IMR-90 (cell line): ENCODE results near the gene METTL5. TPM values are rescaled to one million over a fixed set of nuclear protein-coding genes. Genes with fewer than 3 reads are reported as not detected.

ENCODE experiments used
- ATAC-seq: fragments of 200-7000 bp; cut with Tn5 transposase; 2 replicates; pipeline ENCODE4 v1.9.1; 2020; ENCODE audit warnings: low read depth, mild to moderate bottlenecking, moderate library complexity
- BruUV-seq: library from RNA; stranded (reverse); fragments of 400-500 nt; replicated peaks from 2 replicates; lab custom pipeline; 2021; lab: Mats Ljungman, UMichigan
- CTCF ChIA-PET: fragments of 300-600 bp; formaldehyde crosslinking; extraction: SDS; loops from one replicate; lab custom pipeline; 2021; ENCODE audit warnings: antibody characterized with exemption; lab: Yijun Ruan, JAX
- POLR2A ChIA-PET: fragments of 300-600 bp; sonication (Branson Sonifier 250); formaldehyde crosslinking; loops from one replicate; lab custom pipeline; 2022; ENCODE audit warnings: antibody characterized with exemption; ENCODE audit not compliant: unreplicated experiment; lab: Charles Lee
- DNase-seq: peaks from one replicate; pipeline ENCODE4 v3.0.0; 2013
- H2AFZ ChIP-seq: replicated peaks from 2 replicates; pipeline ENCODE3; 2013; ENCODE audit warnings: low read length, mild to moderate bottlenecking; ENCODE audit not compliant: poor library complexity
- H2AK5ac ChIP-seq: 2 replicates; pipeline ENCODE4 v1.6.1; 2013; ENCODE audit warnings: low read depth, low read length, inconsistent platforms
- H2AK9ac ChIP-seq: replicated peaks from 2 replicates; pipeline ENCODE3; 2013; ENCODE audit warnings: mild to moderate bottlenecking, low read depth, low read length, moderate library complexity; ENCODE audit not compliant: poor library complexity
- H2BK120ac ChIP-seq: 2 replicates; pipeline ENCODE4 v1.6.1; 2013; ENCODE audit warnings: low read depth, low read length, inconsistent platforms
- H2BK15ac ChIP-seq: 3 replicates; pipeline ENCODE4 v1.6.1; 2013; ENCODE audit warnings: low read depth, low read length, inconsistent platforms
- H2BK20ac ChIP-seq: 2 replicates; pipeline ENCODE4 v1.6.1; 2013; ENCODE audit warnings: low read depth, mild to moderate bottlenecking, inconsistent platforms, low read length, moderate library complexity
- H2BK5ac ChIP-seq: 2 replicates; pipeline ENCODE4 v1.6.1; 2013; ENCODE audit warnings: mild to moderate bottlenecking, low read depth, low read length, inconsistent platforms; ENCODE audit not compliant: poor library complexity, severe bottlenecking
- H3K14ac ChIP-seq: replicated peaks from 2 replicates; pipeline ENCODE4 v1.6.1; 2013; ENCODE audit warnings: low read depth, low read length, inconsistent platforms
- H3K18ac ChIP-seq: 2 replicates; pipeline ENCODE4 v1.6.1; 2013; ENCODE audit warnings: low read depth, low read length, control low read depth
- H3K23ac ChIP-seq: 2 replicates; pipeline ENCODE4 v1.6.1; 2013; ENCODE audit warnings: low read depth, low read length, inconsistent platforms
- H3K27ac ChIP-seq: 2 replicates; pipeline ENCODE4 v1.5.1; 2013; ENCODE audit warnings: mild to moderate bottlenecking, control low read depth, low read length; ENCODE audit not compliant: insufficient read depth
- H3K27me3 ChIP-seq: 2 replicates; pipeline ENCODE4 v1.6.1; 2013; ENCODE audit warnings: low read length; ENCODE audit not compliant: control insufficient read depth, insufficient read depth
- H3K36me3 ChIP-seq: 2 replicates; pipeline ENCODE4 v1.6.1; 2013; ENCODE audit warnings: low read length, mixed read lengths; ENCODE audit not compliant: control insufficient read depth, insufficient read depth
- H3K4ac ChIP-seq: 2 replicates; pipeline ENCODE4 v1.6.1; 2013; ENCODE audit warnings: low read depth, low read length, inconsistent platforms
- H3K4me1 ChIP-seq: 2 replicates; pipeline ENCODE4 v1.6.1; 2013; ENCODE audit warnings: low read length, mixed read lengths; ENCODE audit not compliant: control insufficient read depth, insufficient read depth
- H3K4me2 ChIP-seq: 2 replicates; pipeline ENCODE4 v1.6.1; 2013; ENCODE audit warnings: low read depth, mild to moderate bottlenecking, control low read depth, low read length, moderate library complexity
- H3K4me3 ChIP-seq: 2 replicates; pipeline ENCODE4 v1.5.1; 2013; ENCODE audit warnings: low read depth, mild to moderate bottlenecking, control low read depth, low read length, moderate library complexity; ENCODE audit not compliant: insufficient read depth
- H3K56ac ChIP-seq: 2 replicates; pipeline ENCODE4 v1.6.1; 2013; ENCODE audit warnings: low read length, inconsistent platforms; ENCODE audit not compliant: insufficient read depth; ENCODE audit errors: extremely low read depth
- H3K79me1 ChIP-seq, 2 experiments: 2 replicates each; pipeline ENCODE4 v1.6.1; 2013; ENCODE audit warnings: low read length in 2 of 2, inconsistent platforms in 1 of 2, low read depth in 1 of 2
- H3K9ac ChIP-seq: 2 replicates; pipeline ENCODE4 v1.6.1; 2013; ENCODE audit warnings: low read depth, low read length, control low read depth
- H3K9me1 ChIP-seq: 2 replicates; pipeline ENCODE4 v1.6.1; 2013; ENCODE audit warnings: low read length, inconsistent platforms; ENCODE audit not compliant: insufficient read depth
- H3K9me3 ChIP-seq: 2 replicates; pipeline ENCODE4 v1.6.1; 2013; ENCODE audit warnings: low read length; ENCODE audit not compliant: control insufficient read depth, insufficient read depth
- H4K20me1 ChIP-seq: 2 replicates; pipeline ENCODE4 v1.6.1; 2013; ENCODE audit warnings: low read length, inconsistent platforms; ENCODE audit not compliant: insufficient read depth
- H4K5ac ChIP-seq: 2 replicates; pipeline ENCODE4 v1.6.1; 2013; ENCODE audit warnings: mild to moderate bottlenecking, low read depth, low read length, control low read depth
- H4K8ac ChIP-seq, 2 experiments: 2 replicates each; pipeline ENCODE4 v1.6.1; 2013; ENCODE audit warnings: low read depth in 2 of 2, low read length in 2 of 2, control low read depth in 1 of 2, inconsistent platforms in 1 of 2
- H4K91ac ChIP-seq: 2 replicates; pipeline ENCODE4 v1.6.1; 2013; ENCODE audit warnings: low read depth, low read length, inconsistent platforms; ENCODE audit not compliant: insufficient read depth
- BHLHE40 ChIP-seq: fragments of 150-350 bp; IDR thresholded peaks from 2 replicates; pipeline ENCODE4 v1.6.1; 2016; ENCODE audit warnings: mild to moderate bottlenecking, low read depth, low read length
- CEBPB ChIP-seq: IDR thresholded peaks from 2 replicates; pipeline ENCODE4 v1.6.1; 2012; ENCODE audit warnings: low read depth, low read length, improper control_type of control experiment
- CHD1 ChIP-seq: IDR thresholded peaks from 2 replicates; pipeline ENCODE4 v1.6.1; 2012; ENCODE audit warnings: low read depth, low read length, improper control_type of control experiment
- FOS ChIP-seq: fragments of 150-350 bp; IDR thresholded peaks from 2 replicates; pipeline ENCODE4 v1.6.1; 2016; ENCODE audit warnings: low read depth, low read length
- MAFK ChIP-seq: IDR thresholded peaks from 2 replicates; pipeline ENCODE4 v1.6.1; 2012; ENCODE audit warnings: low read depth, low read length, improper control_type of control experiment
- MAZ ChIP-seq: IDR thresholded peaks from 2 replicates; pipeline ENCODE4 v1.6.1; 2012; ENCODE audit warnings: low read depth, mild to moderate bottlenecking, low read length, improper control_type of control experiment, moderate library complexity, borderline replicate concordance
- MXI1 ChIP-seq: IDR thresholded peaks from 2 replicates; pipeline ENCODE4 v1.6.1; 2012; ENCODE audit warnings: low read depth, mild to moderate bottlenecking, low read length, moderate library complexity, borderline replicate concordance
- NFE2L2 ChIP-seq: fragments of 150-350 bp; IDR thresholded peaks from 2 replicates; pipeline ENCODE4 v1.6.1; 2016; ENCODE audit warnings: low read depth, mild to moderate bottlenecking, low read length
- POLR2A ChIP-seq: IDR thresholded peaks from 2 replicates; pipeline ENCODE4 v1.6.1; 2012; ENCODE audit warnings: mild to moderate bottlenecking, low read depth, low read length
- RAD21 ChIP-seq: IDR thresholded peaks from 2 replicates; pipeline ENCODE4 v1.6.1; 2012; ENCODE audit warnings: low read length, improper control_type of control experiment
- RCOR1 ChIP-seq: IDR thresholded peaks from 2 replicates; pipeline ENCODE4 v1.6.1; 2012; ENCODE audit warnings: mild to moderate bottlenecking, low read length, improper control_type of control experiment; ENCODE audit not compliant: insufficient replicate concordance
- RFX5 ChIP-seq: IDR thresholded peaks from 2 replicates; pipeline ENCODE4 v1.8.0; 2012; ENCODE audit warnings: low read depth, mild to moderate bottlenecking, low read length, moderate library complexity
- SMC3 ChIP-seq: fragments of 150-350 bp; IDR thresholded peaks from 2 replicates; pipeline ENCODE4 v1.6.1; 2016; ENCODE audit warnings: low read depth, mild to moderate bottlenecking, antibody characterized with exemption, low read length, moderate library complexity
- WGBS, 2 experiments: methylation state at CpG; one replicate each; pipeline versions ENCODE4 v1.1.5 to v1.1.7; 2013; ENCODE audit warnings: missing lambda C conversion rate in 2 of 2; ENCODE audit not compliant: insufficient read length in 1 of 2; ENCODE audit errors: extremely low coverage in 2 of 2; 5-methylcytosine and 5-hydroxymethylcytosine counted together
- dilution Hi-C: fragments of 300-500 bp; cut with HindIII; formaldehyde crosslinking; loops from one replicate; pipeline ENCODE4 v1.14.3; 2018; ENCODE audit warnings: low sequenced_read_pairs; ENCODE audit not compliant: unreplicated experiment
- in situ Hi-C: fragments of 300-500 bp; cut with MboI; formaldehyde crosslinking; loops from 3 replicates; pipeline ENCODE4 v1.14.3; 2019; ENCODE audit warnings: low sequenced_read_pairs, inconsistent platforms, mixed read lengths
- intact Hi-C: fragments of 100-400 bp; cut with micrococcal nuclease; formaldehyde crosslinking; loops from 2 replicates; pipeline ENCODE4 v1.10.0; 2022
- polyA plus RNA-seq, 3 experiments: library from polyadenylated mRNA; depleted of rRNA; stranded (reverse); fragments of >200 nt; gene quantifications; 2 replicates each; pipeline ENCODE4 v1.2.3, GENCODE V29; 2012; ENCODE audit warnings: low replicate concordance in 1 of 3
- total RNA-seq: library from RNA; depleted of rRNA; stranded (reverse); fragments of >200 nt; gene quantifications from 2 replicates; pipeline ENCODE4 v1.2.3, GENCODE V29; 2012
- TF ChIP-seq, protein P1 (sequence below): fragments of 150-350 bp; IDR thresholded peaks from 2 replicates; pipeline ENCODE4 v1.6.1; 2016; ENCODE audit warnings: low read depth, mild to moderate bottlenecking, low read length, moderate library complexity, borderline replicate concordance
- TF ChIP-seq, protein P2 (sequence below): conservative IDR thresholded peaks from 2 replicates; pipeline ENCODE4 v1.5.1; 2012; ENCODE audit warnings: mild to moderate bottlenecking, low read depth, low read length, improper control_type of control experiment
- TF ChIP-seq, protein P3 (sequence below): fragments of 150-350 bp; IDR thresholded peaks from 2 replicates; pipeline ENCODE4 v1.6.1; 2017; ENCODE audit warnings: mild to moderate bottlenecking, antibody characterized with exemption, low read length, low read depth

METTL5 gene
- total and polyA plus RNA-seq, 2 of the 4 experiments (the other 2 are of a cell fraction), result 38.3 to 49.8 TPM

DNA sequence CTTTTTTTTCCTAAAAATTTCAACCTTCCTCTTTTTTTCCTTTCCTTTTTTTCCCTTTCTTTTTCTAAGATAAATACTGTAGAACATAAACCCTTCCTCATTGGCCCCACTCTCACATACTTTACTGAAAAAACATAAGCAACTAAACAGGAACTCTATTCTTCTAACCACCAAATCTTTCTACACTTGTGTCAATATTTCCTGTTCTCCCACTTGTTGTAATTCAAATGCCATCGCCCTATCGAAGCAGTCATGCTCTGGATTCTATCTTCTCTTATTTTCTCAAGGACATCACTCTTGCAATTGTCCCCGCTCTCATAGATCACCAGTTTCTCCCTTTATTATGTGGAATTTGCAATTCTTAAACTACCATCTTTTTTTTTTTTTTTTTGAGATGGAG, 46.3 kb downstream of the METTL5 start:
- Histone ChIP-seq H2BK15ac (no peak overlapping the region), H2AFZ (no peak overlapping the region), H2BK20ac (no peak overlapping the region), H2AK9ac (no peak overlapping the region), H3K18ac (no peak overlapping the region), H3K27me3 (no peaks in the 10 kb centered on the region), H3K79me1 (no peaks in the 10 kb centered on the region), H3K9me3 (no peaks in the 10 kb centered on the region), H3K36me3 (no peaks in the 10 kb centered on the region), H4K5ac (no peak overlapping the region), H4K8ac (no peak overlapping the region), H3K4ac (no peak overlapping the region), H2AK5ac (no peak overlapping the region), H3K27ac (no peak overlapping the region), H3K56ac (no peak overlapping the region), H2BK5ac (no peak overlapping the region), H3K23ac (no peak overlapping the region), H4K91ac (no peak overlapping the region), H3K9ac (no peak overlapping the region), H3K4me2 (no peak overlapping the region), H3K4me3 (no peak overlapping the region), H3K14ac (no peak overlapping the region), H2BK120ac (no peak overlapping the region), H3K4me1 (peaks cover 5% of the 10 kb centered on the region; the same call in 1 of the 2 replicates), H3K9me1 (no peaks in the 10 kb centered on the region), H4K20me1 (no peaks in the 10 kb centered on the region)
- DNase-seq (no peak), ATAC-seq (no peak)
- no TSS peak for BruUV-seq
- intact Hi-C loops (no loop called here), in situ Hi-C loops (no loop called here), dilution Hi-C loops (no loop called here)
- ChIA-PET CTCF (interaction anchor here (0.6 kb wide), 1 partner anchor 43 kb away, joined by 3 read pairs; no protein-coding TSS in a partner anchor), POLR2A (no interaction called here)
- no peak for TF ChIP-seq CEBPB
- TF ChIP-seq MXI1, result no peak
- no peak for TF ChIP-seq NFE2L2
- TF ChIP-seq CHD1, result no peak
- no peak for TF ChIP-seq POLR2A
- TF ChIP-seq, protein P1, sequence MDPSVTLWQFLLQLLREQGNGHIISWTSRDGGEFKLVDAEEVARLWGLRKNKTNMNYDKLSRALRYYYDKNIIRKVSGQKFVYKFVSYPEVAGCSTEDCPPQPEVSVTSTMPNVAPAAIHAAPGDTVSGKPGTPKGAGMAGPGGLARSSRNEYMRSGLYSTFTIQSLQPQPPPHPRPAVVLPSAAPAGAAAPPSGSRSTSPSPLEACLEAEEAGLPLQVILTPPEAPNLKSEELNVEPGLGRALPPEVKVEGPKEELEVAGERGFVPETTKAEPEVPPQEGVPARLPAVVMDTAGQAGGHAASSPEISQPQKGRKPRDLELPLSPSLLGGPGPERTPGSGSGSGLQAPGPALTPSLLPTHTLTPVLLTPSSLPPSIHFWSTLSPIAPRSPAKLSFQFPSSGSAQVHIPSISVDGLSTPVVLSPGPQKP, result no peak
- TF ChIP-seq, protein P2, sequence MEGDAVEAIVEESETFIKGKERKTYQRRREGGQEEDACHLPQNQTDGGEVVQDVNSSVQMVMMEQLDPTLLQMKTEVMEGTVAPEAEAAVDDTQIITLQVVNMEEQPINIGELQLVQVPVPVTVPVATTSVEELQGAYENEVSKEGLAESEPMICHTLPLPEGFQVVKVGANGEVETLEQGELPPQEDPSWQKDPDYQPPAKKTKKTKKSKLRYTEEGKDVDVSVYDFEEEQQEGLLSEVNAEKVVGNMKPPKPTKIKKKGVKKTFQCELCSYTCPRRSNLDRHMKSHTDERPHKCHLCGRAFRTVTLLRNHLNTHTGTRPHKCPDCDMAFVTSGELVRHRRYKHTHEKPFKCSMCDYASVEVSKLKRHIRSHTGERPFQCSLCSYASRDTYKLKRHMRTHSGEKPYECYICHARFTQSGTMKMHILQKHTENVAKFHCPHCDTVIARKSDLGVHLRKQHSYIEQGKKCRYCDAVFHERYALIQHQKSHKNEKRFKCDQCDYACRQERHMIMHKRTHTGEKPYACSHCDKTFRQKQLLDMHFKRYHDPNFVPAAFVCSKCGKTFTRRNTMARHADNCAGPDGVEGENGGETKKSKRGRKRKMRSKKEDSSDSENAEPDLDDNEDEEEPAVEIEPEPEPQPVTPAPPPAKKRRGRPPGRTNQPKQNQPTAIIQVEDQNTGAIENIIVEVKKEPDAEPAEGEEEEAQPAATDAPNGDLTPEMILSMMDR, result no peak
- TF ChIP-seq MAFK, result no peak
- no peak for TF ChIP-seq MAZ
- TF ChIP-seq BHLHE40, result no peak
- no peak for TF ChIP-seq RAD21
- no peak for TF ChIP-seq FOS
- TF ChIP-seq, protein P3, sequence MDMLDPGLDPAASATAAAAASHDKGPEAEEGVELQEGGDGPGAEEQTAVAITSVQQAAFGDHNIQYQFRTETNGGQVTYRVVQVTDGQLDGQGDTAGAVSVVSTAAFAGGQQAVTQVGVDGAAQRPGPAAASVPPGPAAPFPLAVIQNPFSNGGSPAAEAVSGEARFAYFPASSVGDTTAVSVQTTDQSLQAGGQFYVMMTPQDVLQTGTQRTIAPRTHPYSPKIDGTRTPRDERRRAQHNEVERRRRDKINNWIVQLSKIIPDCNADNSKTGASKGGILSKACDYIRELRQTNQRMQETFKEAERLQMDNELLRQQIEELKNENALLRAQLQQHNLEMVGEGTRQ, result no peak
- TF ChIP-seq SMC3, result no peak
- no peak for TF ChIP-seq RCOR1
- TF ChIP-seq RFX5, result no peak
- WGBS, 2 experiments, result 100% methylated on average over 2 of the region's 3 CpGs; no CpG with 5 or more reads in 1 of the 2 experiments
